Ishikawa (cell line): ENCODE measurements around the gene WFDC10B.

Experiments used
- CEBPB ChIP-seq: IDR thresholded peaks from 2 replicates; pipeline ENCODE4 v1.6.1; 2012
- CREB1 ChIP-seq: IDR thresholded peaks from 2 replicates; pipeline ENCODE4 v1.6.1; 2012; ENCODE audit warnings: low read depth
- EGR1 ChIP-seq: IDR thresholded peaks from 2 replicates; pipeline ENCODE4 v1.6.1; 2012
- EP300 ChIP-seq: IDR thresholded peaks from 2 replicates; pipeline ENCODE4 v1.6.1; 2012; ENCODE audit warnings: borderline replicate concordance
- NFIC ChIP-seq: IDR thresholded peaks from 2 replicates; pipeline ENCODE4 v1.6.1; 2012
- TAF1 ChIP-seq: IDR thresholded peaks from 2 replicates; pipeline ENCODE4 v1.6.1; 2012; ENCODE audit warnings: low read depth, mild to moderate bottlenecking
- TEAD4 ChIP-seq: IDR thresholded peaks from 2 replicates; pipeline ENCODE4 v1.6.1; 2012
- YY1 ChIP-seq: IDR thresholded peaks from 2 replicates; pipeline ENCODE4 v1.6.1; 2012; ENCODE audit warnings: low read depth
- TF ChIP-seq, protein P1 (sequence below): IDR thresholded peaks from 2 replicates; pipeline ENCODE4 v1.6.1; 2012; ENCODE audit warnings: low read depth, mild to moderate bottlenecking
- TF ChIP-seq, protein P2 (sequence below): IDR thresholded peaks from 2 replicates; pipeline ENCODE4 v1.6.1; 2012
- TF ChIP-seq, protein P3 (sequence below): IDR thresholded peaks from 2 replicates; pipeline ENCODE4 v1.6.1; 2012

DNA sequence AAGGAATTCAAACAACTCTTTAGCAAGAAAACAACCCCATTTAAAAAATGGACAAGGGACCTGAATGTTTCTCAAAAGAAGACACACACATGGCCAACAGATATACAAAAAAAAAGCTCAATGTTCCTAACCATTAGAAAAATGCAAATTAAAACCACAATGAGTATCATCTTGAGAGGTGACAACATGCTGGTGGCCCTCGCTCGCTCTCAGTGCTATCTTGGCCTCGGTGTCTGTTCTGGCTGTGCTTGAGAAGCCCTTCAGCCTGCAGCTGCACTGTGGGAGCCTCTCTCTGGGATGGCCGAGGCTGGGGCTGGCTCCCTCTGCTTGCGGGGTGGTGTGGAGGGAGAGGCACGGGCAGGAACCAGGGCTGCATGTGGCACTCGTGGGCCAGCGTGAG, 30.7 kb upstream of the WFDC10B start:
- TF ChIP-seq, protein P1, sequence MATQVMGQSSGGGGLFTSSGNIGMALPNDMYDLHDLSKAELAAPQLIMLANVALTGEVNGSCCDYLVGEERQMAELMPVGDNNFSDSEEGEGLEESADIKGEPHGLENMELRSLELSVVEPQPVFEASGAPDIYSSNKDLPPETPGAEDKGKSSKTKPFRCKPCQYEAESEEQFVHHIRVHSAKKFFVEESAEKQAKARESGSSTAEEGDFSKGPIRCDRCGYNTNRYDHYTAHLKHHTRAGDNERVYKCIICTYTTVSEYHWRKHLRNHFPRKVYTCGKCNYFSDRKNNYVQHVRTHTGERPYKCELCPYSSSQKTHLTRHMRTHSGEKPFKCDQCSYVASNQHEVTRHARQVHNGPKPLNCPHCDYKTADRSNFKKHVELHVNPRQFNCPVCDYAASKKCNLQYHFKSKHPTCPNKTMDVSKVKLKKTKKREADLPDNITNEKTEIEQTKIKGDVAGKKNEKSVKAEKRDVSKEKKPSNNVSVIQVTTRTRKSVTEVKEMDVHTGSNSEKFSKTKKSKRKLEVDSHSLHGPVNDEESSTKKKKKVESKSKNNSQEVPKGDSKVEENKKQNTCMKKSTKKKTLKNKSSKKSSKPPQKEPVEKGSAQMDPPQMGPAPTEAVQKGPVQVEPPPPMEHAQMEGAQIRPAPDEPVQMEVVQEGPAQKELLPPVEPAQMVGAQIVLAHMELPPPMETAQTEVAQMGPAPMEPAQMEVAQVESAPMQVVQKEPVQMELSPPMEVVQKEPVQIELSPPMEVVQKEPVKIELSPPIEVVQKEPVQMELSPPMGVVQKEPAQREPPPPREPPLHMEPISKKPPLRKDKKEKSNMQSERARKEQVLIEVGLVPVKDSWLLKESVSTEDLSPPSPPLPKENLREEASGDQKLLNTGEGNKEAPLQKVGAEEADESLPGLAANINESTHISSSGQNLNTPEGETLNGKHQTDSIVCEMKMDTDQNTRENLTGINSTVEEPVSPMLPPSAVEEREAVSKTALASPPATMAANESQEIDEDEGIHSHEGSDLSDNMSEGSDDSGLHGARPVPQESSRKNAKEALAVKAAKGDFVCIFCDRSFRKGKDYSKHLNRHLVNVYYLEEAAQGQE: no peak
- TF ChIP-seq CREB1 (no peak), NFIC (no peak), YY1 (no peak), EP300 (no peak), TAF1 (no peak), EGR1 (no peak), CEBPB (no peak), TEAD4 (no peak)
- TF ChIP-seq, protein P2, sequence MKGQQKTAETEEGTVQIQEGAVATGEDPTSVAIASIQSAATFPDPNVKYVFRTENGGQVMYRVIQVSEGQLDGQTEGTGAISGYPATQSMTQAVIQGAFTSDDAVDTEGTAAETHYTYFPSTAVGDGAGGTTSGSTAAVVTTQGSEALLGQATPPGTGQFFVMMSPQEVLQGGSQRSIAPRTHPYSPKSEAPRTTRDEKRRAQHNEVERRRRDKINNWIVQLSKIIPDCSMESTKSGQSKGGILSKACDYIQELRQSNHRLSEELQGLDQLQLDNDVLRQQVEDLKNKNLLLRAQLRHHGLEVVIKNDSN: no peak
- TF ChIP-seq, protein P3, sequence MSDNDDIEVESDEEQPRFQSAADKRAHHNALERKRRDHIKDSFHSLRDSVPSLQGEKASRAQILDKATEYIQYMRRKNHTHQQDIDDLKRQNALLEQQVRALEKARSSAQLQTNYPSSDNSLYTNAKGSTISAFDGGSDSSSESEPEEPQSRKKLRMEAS: no peak
